ENCODE results near the gene NOS1AP.

Gene NOS1AP

DNA sequence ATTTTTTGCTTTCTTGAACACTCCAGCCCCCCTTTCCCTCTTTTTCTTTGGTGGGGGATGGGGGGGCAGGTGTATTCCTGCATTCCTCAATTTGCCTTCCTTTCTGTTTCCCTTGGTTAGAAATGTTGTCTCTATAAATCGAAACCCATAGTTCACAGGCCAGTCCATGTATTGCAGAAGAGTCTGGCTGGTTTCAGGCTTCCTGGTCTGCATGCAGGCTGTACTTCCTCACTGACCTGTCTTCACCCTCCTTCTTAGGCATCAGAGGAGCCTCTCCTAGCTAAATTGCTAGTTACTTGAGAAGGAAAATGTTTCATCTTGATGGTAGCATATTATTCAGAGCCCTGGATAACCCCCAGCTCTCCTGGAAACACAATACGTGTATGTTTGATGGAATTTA, 167.1 kb downstream of the NOS1AP start:
- TF ChIP-seq REST (IDR thresholded peaks at IDR 0.05; ENCODE audit: insufficient read depth in 1 of 2, low read depth in 2 of 2, low read length in 2 of 2) (no peak), TAF1 (IDR thresholded peaks at IDR 0.05; ENCODE audit: borderline replicate concordance, insufficient read depth, low read length) (no peak), FOXP2 (optimal IDR thresholded peaks at IDR 0.05; ENCODE audit: borderline replicate concordance, extremely low read depth, extremely low read length, insufficient read depth) (no peak), POLR2AphosphoS5 (IDR thresholded peaks at IDR 0.05; ENCODE audit: low read depth, low read length) (no peak), SIN3A (IDR thresholded peaks at IDR 0.05; ENCODE audit: borderline replicate concordance, insufficient read depth, low read length) (no peak)

DNA sequence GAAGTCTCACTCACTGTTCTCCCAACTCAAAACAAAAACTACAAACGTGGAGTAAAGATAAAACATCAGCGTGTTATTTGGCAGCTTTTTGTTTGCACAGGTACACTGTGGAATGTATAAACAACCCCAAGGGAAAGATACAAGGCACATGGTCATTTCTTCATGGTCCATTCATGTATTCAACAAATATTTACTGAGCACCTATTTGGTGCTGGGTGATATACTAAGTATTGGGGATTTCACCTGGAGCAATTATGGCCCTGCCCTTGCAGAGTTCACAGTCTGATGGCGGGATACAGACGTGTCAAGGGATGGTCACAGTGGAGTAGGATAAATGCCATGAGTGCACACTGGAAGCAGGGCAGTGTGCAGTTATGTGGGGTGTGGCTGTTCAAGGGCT, 171.1 kb downstream of the NOS1AP start:
- TF ChIP-seq FOXP2 (optimal IDR thresholded peaks at IDR 0.05; ENCODE audit: borderline replicate concordance, extremely low read depth, extremely low read length, insufficient read depth) (no peak), REST (IDR thresholded peaks at IDR 0.05; ENCODE audit: insufficient read depth in 1 of 2, low read depth in 2 of 2, low read length in 2 of 2) (no peak), SIN3A (IDR thresholded peaks at IDR 0.05; ENCODE audit: borderline replicate concordance, insufficient read depth, low read length) (no peak), TAF1 (IDR thresholded peaks at IDR 0.05; ENCODE audit: borderline replicate concordance, insufficient read depth, low read length) (no peak), POLR2AphosphoS5 (IDR thresholded peaks at IDR 0.05; ENCODE audit: low read depth, low read length) (no peak)

- TF ChIP-seq SIN3A (IDR thresholded peaks at IDR 0.05; ENCODE audit: borderline replicate concordance, insufficient read depth, low read length) = no peak
Measured at GRCh38 chr1:162242804-162243203, 173.3 kb downstream of the NOS1AP start.

- no peak for TF ChIP-seq SIN3A (IDR thresholded peaks at IDR 0.05; ENCODE audit: borderline replicate concordance, insufficient read depth, low read length)
- no peak for TF ChIP-seq POLR2AphosphoS5 (IDR thresholded peaks at IDR 0.05; ENCODE audit: low read depth, low read length)
Measured at GRCh38 chr1:162248854-162249535, 179.5 kb downstream of the NOS1AP start.

DNA sequence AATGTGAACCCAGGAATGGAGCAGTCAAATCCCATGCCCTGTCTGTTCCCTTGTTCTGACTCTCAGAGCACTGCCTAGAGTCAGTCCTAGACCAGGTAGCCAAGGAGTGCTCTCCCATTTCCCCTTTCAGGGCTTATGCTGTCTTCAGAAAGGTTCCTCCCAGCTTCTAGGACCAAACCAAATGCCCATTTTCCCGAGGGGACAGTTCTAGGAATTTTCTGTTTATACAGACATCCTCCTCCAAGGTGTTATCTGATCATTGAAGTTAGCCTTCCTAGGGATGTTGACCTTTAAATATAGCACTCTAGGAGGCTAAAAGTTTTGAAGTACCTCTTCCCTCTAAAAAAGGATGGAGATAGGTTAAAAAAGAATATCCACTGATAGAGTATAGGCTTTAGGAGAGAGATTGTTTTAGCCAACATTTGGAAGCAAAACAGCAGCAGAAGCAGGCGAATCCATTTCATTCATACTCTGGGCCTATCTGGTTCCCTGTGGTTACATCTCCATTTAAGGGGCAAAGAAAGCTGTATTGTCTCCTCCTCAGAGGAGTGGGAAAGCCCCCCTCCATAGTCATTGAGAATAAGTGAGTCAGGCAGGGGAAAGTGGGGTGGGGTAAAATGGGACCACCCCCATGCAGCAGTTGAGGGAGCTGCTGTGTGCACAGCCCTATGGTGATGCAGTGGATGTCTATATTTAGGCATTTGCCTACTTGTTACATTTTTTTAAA, 180.7 kb downstream of the NOS1AP start:
- TF ChIP-seq REST (IDR thresholded peaks at IDR 0.05; ENCODE audit: insufficient read depth in 1 of 2, low read depth in 2 of 2, low read length in 2 of 2) (no peak), SIN3A (IDR thresholded peaks at IDR 0.05; ENCODE audit: borderline replicate concordance, insufficient read depth, low read length) (no peak), TAF1 (IDR thresholded peaks at IDR 0.05; ENCODE audit: borderline replicate concordance, insufficient read depth, low read length) (no peak), POLR2AphosphoS5 (IDR thresholded peaks at IDR 0.05; ENCODE audit: low read depth, low read length) (no peak), FOXP2 (optimal IDR thresholded peaks at IDR 0.05; ENCODE audit: borderline replicate concordance, extremely low read depth, extremely low read length, insufficient read depth) (no peak)

DNA sequence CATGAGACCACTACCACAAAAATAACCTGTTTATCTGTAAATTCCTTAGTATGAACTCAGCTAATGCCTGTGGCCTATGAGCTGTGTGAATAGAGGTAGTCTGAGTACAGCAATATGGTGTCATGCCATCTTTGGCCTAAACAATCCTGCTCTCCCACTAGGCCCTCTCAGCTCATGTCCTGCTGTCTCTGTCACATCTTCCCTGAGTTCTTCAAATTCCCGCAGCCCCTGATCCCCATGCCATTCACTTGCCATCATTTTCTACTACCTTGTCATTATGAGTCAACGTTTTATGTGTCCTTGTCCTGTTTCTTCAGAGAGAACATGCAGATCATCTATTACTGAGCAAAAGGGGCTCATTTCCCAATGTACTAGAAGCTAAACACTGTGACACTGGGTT, 181.6 kb downstream of the NOS1AP start:
- TF ChIP-seq SIN3A (IDR thresholded peaks at IDR 0.05; ENCODE audit: borderline replicate concordance, insufficient read depth, low read length) = no peak

Measured in PFSK-1 (cell line).